ENCODE measurements around the gene ABR.

GRCh38 chr17:996554-997344 lies 183.0 kb downstream of the ABR start, which contains the start of gene TIMM22:
- peak; percentile 94 for TF ChIP-seq CTCF (IDR thresholded peaks at IDR 0.05; ENCODE audit: borderline replicate concordance, extremely low read depth, low read length, poor library complexity, severe bottlenecking)
- TF ChIP-seq EZH2 (IDR thresholded peaks at IDR 0.05; ENCODE audit: borderline replicate concordance, low read depth, low read length, severe bottlenecking), result no peak

Measured in DND-41 (cell line).